Cardiac muscle cell (in vitro differentiated cells and primary cell): ENCODE measurements around the gene CGB5. TPM values are rescaled to one million over a fixed set of nuclear protein-coding genes. Genes with fewer than 3 reads are reported as not detected.
"Not testable (repeated sequence)": the region's sequence is repeated elsewhere in the genome, so short reads cannot be mapped to it uniquely, and the experiment has no call there.

Experiments
- DNase-seq, 2 donors: peaks; one replicate each; pipeline versions ENCODE4 v3.0.0 to v3.0.0-alpha.2; 2010 to 2017; ENCODE audit warnings: low read depth in 1 of 2, low spot score in 1 of 2
- H3K27ac ChIP-seq: fragments of 200-600 bp; sonication (generic); 2 replicates; pipeline ENCODE4 v1.5.1; 2016
- H3K27me3 ChIP-seq: fragments of 200-600 bp; sonication (generic); 2 replicates; pipeline ENCODE4 v1.6.0; 2016; ENCODE audit warnings: control low read depth
- H3K36me3 ChIP-seq: fragments of 200-600 bp; sonication (generic); 2 replicates; pipeline ENCODE4 v1.5.1; 2016; ENCODE audit warnings: control low read depth
- H3K4me1 ChIP-seq: fragments of 200-600 bp; sonication (generic); 2 replicates; pipeline ENCODE4 v1.8.1; 2017; ENCODE audit warnings: low read depth, mild to moderate bottlenecking, mixed run types
- H3K4me3 ChIP-seq: fragments of 200-600 bp; sonication (generic); 2 replicates; pipeline ENCODE4 v1.5.1; 2016; ENCODE audit warnings: mild to moderate bottlenecking
- H3K9me3 ChIP-seq: fragments of 200-600 bp; sonication (generic); 2 replicates; pipeline ENCODE4 v1.5.1; 2017; ENCODE audit warnings: low read depth, mild to moderate bottlenecking, control low read depth
- CTCF ChIP-seq: IDR thresholded peaks from 2 replicates; pipeline ENCODE4 v1.5.1; 2012; ENCODE audit warnings: low read depth, mild to moderate bottlenecking, low read length
- polyA plus RNA-seq: library from polyadenylated mRNA; unstranded; fragments of >200 nt; fragmentation: Nextera tagmentation; extraction: Ambion mirVana; gene quantifications from 2 replicates; pipeline ENCODE4 v1.2.1, GENCODE V29; 2016
- total RNA-seq: library from RNA; depleted of rRNA; stranded (reverse); fragments of >200 nt; gene quantifications from 2 replicates; pipeline ENCODE4 v1.2.3, GENCODE V29; 2016

CGB5 gene
- total and polyA plus RNA-seq, 2 experiments from 2014 or later: not detected

DNA sequence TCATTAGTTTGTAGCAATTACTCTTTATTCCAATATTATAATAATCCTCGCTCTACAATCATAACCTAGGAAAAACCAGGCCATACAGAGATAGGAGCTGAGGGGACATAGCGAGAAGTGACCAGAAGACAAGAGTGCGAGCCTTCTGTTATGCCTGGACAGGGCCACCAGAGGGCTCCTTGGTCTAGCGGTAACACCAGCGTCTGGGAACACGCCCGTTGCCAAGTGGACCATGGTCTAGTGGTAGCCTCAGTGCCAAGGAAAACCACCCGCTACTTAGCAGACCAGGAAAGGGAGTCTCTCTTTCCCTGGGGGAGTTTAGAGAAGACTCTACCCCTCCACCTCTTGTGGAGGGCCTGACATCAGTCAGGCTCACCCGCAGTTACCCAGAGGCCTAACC is 31.2 kb downstream of the CGB5 start:
- peak; percentile 62 for TF ChIP-seq CTCF
- H3K9me3 ChIP-seq, H3K4me3 ChIP-seq, H3K4me1 ChIP-seq, H3K27ac ChIP-seq, H3K27me3 ChIP-seq, H3K36me3 ChIP-seq: not testable (repeated sequence)
- DNase-seq: peak; percentile 67 to 75

GRCh38 chr19:49080392-49080791 is 36.7 kb downstream of the CGB5 start:
- Histone ChIP-seq H3K9me3 (no peaks in the 10 kb centered on the region), H3K27me3 (no peaks in the 10 kb centered on the region), H3K36me3 (no peaks in the 10 kb centered on the region), H3K4me1 (no peaks in the 10 kb centered on the region), H3K27ac (no peak overlapping the region), H3K4me3 (no peak overlapping the region)
- no peak for TF ChIP-seq CTCF
- DNase-seq: no peak

DNA sequence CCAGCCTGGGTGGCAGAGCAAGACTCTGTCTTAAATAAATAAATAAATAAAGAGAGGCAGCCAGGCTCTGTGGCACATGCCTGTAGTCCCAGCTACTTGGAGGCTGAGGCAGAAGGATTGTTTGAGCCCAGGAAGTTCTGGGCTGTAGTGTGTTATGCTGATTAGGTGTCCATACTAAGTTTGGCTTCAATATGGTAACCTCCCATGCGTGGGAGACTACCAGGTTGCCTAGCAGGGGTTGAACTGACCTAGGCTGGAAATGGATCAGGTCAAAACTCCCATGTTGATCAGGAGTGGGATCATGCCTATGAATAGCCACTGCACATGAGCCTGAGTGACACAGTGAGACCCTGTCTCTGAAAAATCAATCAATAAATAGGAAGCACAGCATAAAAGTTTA is 37.6 kb downstream of the CGB5 start:
- Histone ChIP-seq H3K4me3 (no peak overlapping the region), H3K4me1 (peaks cover under 1% of the 10 kb centered on the region), H3K36me3 (no peaks in the 10 kb centered on the region), H3K27me3 (no peaks in the 10 kb centered on the region), H3K9me3 (no peaks in the 10 kb centered on the region), H3K27ac (no peak overlapping the region)
- no peak for DNase-seq
- TF ChIP-seq CTCF: no peak

DNA sequence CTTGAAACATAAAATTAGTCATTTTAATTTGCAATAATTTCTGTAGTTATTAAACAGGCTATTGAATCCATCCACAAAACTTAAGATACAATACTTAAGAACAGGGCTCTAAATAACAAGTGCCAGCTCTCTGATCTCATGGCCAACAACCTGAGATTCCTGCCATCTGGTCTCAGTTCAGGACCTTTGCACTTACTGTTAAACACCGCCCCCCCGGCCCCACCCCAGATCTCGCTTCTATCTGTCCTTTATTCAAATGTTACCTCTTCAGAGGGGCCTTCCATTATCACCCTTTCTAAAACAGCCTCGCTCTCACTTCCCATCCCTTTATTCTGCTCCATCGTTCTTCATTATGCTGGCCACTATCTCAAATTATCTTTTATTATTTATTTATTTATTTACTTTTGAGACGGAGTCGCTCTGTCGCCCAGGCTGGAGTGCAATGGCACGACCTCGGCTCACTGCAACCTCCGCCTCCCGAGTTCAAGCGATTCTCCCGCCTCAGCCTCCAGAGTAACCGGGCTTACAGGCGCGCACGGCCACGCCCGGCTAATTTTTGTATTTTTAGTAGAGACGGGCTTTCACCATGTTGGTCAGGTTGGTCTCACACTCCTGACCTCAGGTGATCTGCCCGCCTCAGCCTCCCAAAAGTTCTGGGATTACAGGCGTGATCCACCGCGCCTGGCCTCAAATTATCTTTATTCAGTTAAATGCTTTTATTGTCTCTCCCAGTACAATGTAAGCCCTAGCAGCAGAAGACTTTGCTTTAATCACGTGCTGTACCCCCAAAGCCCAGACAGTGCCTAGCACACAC is 40.8 kb downstream of the CGB5 start:
- H3K27ac ChIP-seq: peak overlapping the region; percentile 90
- no peaks in the 10 kb centered on the region for H3K27me3 ChIP-seq
- TF ChIP-seq CTCF: no peak
- H3K4me3 ChIP-seq: peak overlapping the region; percentile 13
- no peaks in the 10 kb centered on the region for H3K9me3 ChIP-seq
- peaks cover 6% of the 10 kb centered on the region for H3K4me1 ChIP-seq
- H3K36me3 ChIP-seq: peaks cover 9% of the 10 kb centered on the region
- no peak for DNase-seq

- H3K27ac ChIP-seq: peak within 1 kb of the TSS; percentile 98
- TF ChIP-seq CTCF: no peak
These were observed 41.6 kb downstream of the CGB5 start, which contains the start of gene SNRNP70 for GRCh38 chr19:49085020-49085867. Gene SNRNP70, plus strand, starts transcription at chr19:49085451. Its CDS starts 964 bp downstream, at chr19:49086415.

More at GRCh38 chr19:49085020-49085867, 41.6 kb downstream of the CGB5 start, which contains the start of gene SNRNP70:
- DNase-seq: peak; percentile 100
- H3K4me1 ChIP-seq: peaks cover 6% of the 10 kb centered on the region
- no peaks in the 10 kb centered on the region for H3K9me3 ChIP-seq
- H3K36me3 ChIP-seq: peaks cover 15% of the 10 kb centered on the region
- H3K4me3 ChIP-seq: peak within 1 kb of the TSS; percentile 76
- H3K27me3 ChIP-seq: no peaks in the 10 kb centered on the region
